Right kidney (tissue), 1 donor: ENCODE results near the gene CCDC85B.

Experiments
- DNase-seq: peaks from one replicate; pipeline ENCODE4 v3.0.0-alpha.2; 2016

CCDC85B gene

GRCh38 chr11:65931773-65932557, 41.5 kb downstream of the CCDC85B start:
- no peak for DNase-seq

GRCh38 chr11:65932558-65932919, 42.1 kb downstream of the CCDC85B start:
- no peak for DNase-seq

GRCh38 chr11:65934014-65934413, 43.5 kb downstream of the CCDC85B start:
- no peak for DNase-seq

DNA sequence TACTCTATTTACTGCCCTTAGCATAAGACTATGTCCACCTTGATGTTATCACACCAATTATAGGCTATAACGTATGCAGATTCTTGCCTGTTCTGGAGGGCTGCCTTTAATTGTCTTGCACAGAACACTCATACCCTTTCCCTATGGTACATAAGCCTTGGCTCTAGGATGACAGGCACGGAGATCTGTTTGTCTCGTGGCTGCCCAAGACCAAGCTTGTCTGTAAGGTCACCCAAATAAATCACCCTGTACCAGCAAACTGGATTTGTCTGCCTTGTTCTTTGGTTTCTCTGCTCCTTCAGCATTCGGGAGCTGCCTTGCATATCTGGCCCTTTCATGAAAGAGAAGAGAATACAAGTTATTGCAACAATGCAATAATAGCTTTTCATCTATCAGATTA, 47.3 kb downstream of the CCDC85B start:
- DNase-seq = no peak
